ENCODE data around the gene TRIM41. TPM values are rescaled to one million over a fixed set of nuclear protein-coding genes. Genes with fewer than 3 reads are reported as not detected.
A peak's percentile ranks its signal among the peaks of the same experiment; 100 is the strongest.

The TRIM41 gene
- total RNA-seq, 1 experiment from 2014 or later, result 26.8 TPM

DNA sequence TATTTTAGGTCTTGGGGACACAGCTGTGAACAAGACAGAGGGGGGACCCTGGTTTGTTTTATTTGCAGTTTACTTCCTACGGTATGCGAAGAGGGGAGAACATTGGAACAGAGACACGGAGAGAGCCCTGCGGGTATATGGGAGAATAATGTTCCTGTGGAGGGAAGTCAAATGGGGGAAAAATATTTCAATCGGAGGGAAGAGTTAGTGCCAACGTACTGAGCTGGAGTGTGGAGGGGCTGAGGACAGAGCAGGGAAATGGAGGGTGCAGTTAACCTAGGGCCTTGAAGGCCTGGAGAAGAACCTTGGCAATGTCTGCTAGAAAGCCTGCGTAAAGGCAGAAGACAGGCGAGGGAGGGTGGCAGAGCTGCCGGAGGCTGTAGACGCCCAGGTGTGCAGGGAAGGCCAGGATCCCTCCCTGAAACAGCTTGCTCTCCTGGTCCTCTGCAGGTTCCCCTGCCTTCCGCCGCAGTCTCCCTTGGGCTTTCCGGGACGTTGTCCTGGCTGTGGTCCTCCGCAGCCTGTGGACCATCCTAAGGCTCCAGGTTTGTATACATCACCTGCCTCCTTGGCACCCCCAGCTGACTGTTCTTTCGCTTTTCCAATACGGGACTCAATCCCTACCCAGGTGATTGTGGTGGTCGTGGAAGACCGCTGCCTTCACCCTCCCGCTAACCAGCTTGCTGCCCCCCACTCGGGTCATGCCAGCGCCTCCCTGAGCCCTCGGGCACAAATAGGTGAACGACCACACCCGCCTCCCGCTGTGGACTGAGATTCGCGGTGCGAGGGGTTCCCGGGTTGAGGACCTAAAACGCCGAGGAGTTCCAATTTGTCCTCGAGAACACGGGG, 22.6 kb downstream of the TRIM41 start:
- no peaks in the 10 kb centered on the region for H3K9me3 ChIP-seq (ENCODE audit: low read length)

GRCh38 chr5:181246276-181247049, 23.4 kb downstream of the TRIM41 start:
- Histone ChIP-seq H3K36me3 (ENCODE audit: low read depth, low read length) (peaks cover 28% of the 10 kb centered on the region), H3K4me1 (ENCODE audit: insufficient read depth, low read length) (peaks cover 36% of the 10 kb centered on the region)

More for the DNA sequence above, 22.6 kb downstream of the TRIM41 start:
- no peak for DNase-seq
- no peak for ATAC-seq
- no peak for TF ChIP-seq EZH2 (IDR thresholded peaks at IDR 0.05; ENCODE audit: low read length, unreplicated experiment)
- TF ChIP-seq EZH2phosphoT487 (IDR thresholded peaks at IDR 0.05; ENCODE audit: borderline replicate concordance, low read length), result no peak
- no peak for TF ChIP-seq CTCF (conservative IDR thresholded peaks at IDR 0.05; ENCODE audit: low read depth, low read length)
- peak overlapping the region; percentile 91 for H2AFZ ChIP-seq (ENCODE audit: low read length)
- H3F3A ChIP-seq (ENCODE audit: low read length, unreplicated experiment), result peaks cover 5% of the 10 kb centered on the region
- H3K4me2 ChIP-seq (ENCODE audit: low read length), result peak overlapping the region; percentile 93
- ChIA-PET CTCF (no interaction called here), POLR2A (ENCODE audit: unreplicated experiment) (no interaction called here)
- peak overlapping the region; percentile 90 for H3K27ac ChIP-seq (ENCODE audit: low read length)
- peaks cover 55% of the 10 kb centered on the region for H4K20me1 ChIP-seq (ENCODE audit: low read length)
- intact Hi-C loops (cut with micrococcal nuclease), result loop anchor here (1.0 kb wide), 1 partner anchor 22 kb away; the partner anchor contains the start of gene TRIM41
- H3K9ac ChIP-seq (ENCODE audit: low read length), result peak overlapping the region; percentile 99
- peaks cover 90% of the 10 kb centered on the region for H3K79me2 ChIP-seq (ENCODE audit: low read length)
- peaks cover 42% of the 10 kb centered on the region for H3K4me1 ChIP-seq (ENCODE audit: insufficient read depth, low read length)
- H3K27me3 ChIP-seq (ENCODE audit: low read length), result no peaks in the 10 kb centered on the region
- peaks cover 32% of the 10 kb centered on the region for H3K36me3 ChIP-seq (ENCODE audit: low read depth, low read length)
- no TSS peak for BruUV-seq (replicated peaks)
- no peaks in the 10 kb centered on the region for H3K9me2 ChIP-seq (replicated peaks; ENCODE audit: low read length)
- H3K4me3 ChIP-seq (ENCODE audit: low read length), result peak overlapping the region; percentile 98

More at GRCh38 chr5:181246276-181247049, 23.4 kb downstream of the TRIM41 start:
- ChIA-PET POLR2A (ENCODE audit: unreplicated experiment) (interaction anchor here (1.0 kb wide), 1 partner anchor 54 kb away, joined by 3 read pairs; no protein-coding TSS in a partner anchor), CTCF (interaction anchor here (0.6 kb wide), 1 partner anchor 15 kb away, joined by 3 read pairs; the partner anchor contains the start of gene TRIM52)
- peak; percentile 87 for DNase-seq
- Histone ChIP-seq H3K4me2 (ENCODE audit: low read length) (peak overlapping the region; percentile 93), H3K79me2 (ENCODE audit: low read length) (peaks cover 90% of the 10 kb centered on the region), H3K9me3 (ENCODE audit: low read length) (no peaks in the 10 kb centered on the region), H3K4me3 (ENCODE audit: low read length) (peak overlapping the region; percentile 98), H3K9me2 (replicated peaks; ENCODE audit: low read length) (no peaks in the 10 kb centered on the region), H3K27me3 (ENCODE audit: low read length) (no peaks in the 10 kb centered on the region), H4K20me1 (ENCODE audit: low read length) (peaks cover 52% of the 10 kb centered on the region), H3F3A (ENCODE audit: low read length, unreplicated experiment) (peaks cover 5% of the 10 kb centered on the region), H3K27ac (ENCODE audit: low read length) (peak overlapping the region; percentile 90), H3K9ac (ENCODE audit: low read length) (peak overlapping the region; percentile 99), H2AFZ (ENCODE audit: low read length) (peak overlapping the region; percentile 91)
- no peak for TF ChIP-seq EZH2 (IDR thresholded peaks at IDR 0.05; ENCODE audit: low read length, unreplicated experiment)
- TF ChIP-seq CTCF (conservative IDR thresholded peaks at IDR 0.05; ENCODE audit: low read depth, low read length), result no peak
- no peak for TF ChIP-seq EZH2phosphoT487 (IDR thresholded peaks at IDR 0.05; ENCODE audit: borderline replicate concordance, low read length)
- ATAC-seq, result peak; percentile 60
- BruUV-seq (replicated peaks), result TSS peak; percentile 34
- intact Hi-C loops (cut with micrococcal nuclease), result loop anchor here (1.0 kb wide), 1 partner anchor 23 kb away; the partner anchor contains the start of gene TRIM41

All from PC-3 (cell line).